Gastroesophageal sphincter (tissue), 3 donors: ENCODE measurements around the gene CFAP410.

Experiments used
- CTCF ChIP-seq, 4 experiments: fragments of 200-600 bp in 2 of 4; fragments of 450-650 bp in 2 of 4; sonication (generic) in 1 of 4; IDR thresholded peaks; one replicate each; pipeline ENCODE4 v1.5.1; 2017 to 2019; ENCODE audit warnings: antibody characterized with exemption in 4 of 4, mild to moderate bottlenecking in 2 of 4, moderate library complexity in 2 of 4
- EP300 ChIP-seq: sonication (generic); formaldehyde crosslinking; IDR thresholded peaks from one replicate; pipeline ENCODE4 v1.6.1; 2017; ENCODE audit warnings: antibody characterized with exemption, mild to moderate bottlenecking
- POLR2A ChIP-seq, 2 donors: fragments of 450-650 bp; IDR thresholded peaks; one replicate each; pipeline ENCODE4 v1.6.1; 2017; ENCODE audit warnings: antibody characterized with exemption in 2 of 2, mild to moderate bottlenecking in 2 of 2, moderate library complexity in 1 of 2

GRCh38 chr21:44353191-44353970 lies 14.2 kb upstream of the CFAP410 start, which contains the start of gene TRPM2:
- TF ChIP-seq EP300 = no peak
- TF ChIP-seq CTCF (IDR thresholded peaks at IDR 0.05) = no peak
- no peak for TF ChIP-seq POLR2A (IDR thresholded peaks at IDR 0.05)
